Activated T-cell treated with anti-CD3 and anti-CD28 coated beads, Interleukin-2, amount 50 U/mL, for 24 hours (primary cell): Measurements from ENCODE around the gene FHAD1.

Source experiments
- DNase-seq: peaks from one replicate; pipeline ENCODE4 v3.0.0-alpha.2; 2020
- H3K27ac Mint-ChIP-seq: 2 replicates; pipeline ENCODE4 v1.8.0; 2020; ENCODE audit warnings: mild to moderate bottlenecking, mixed read lengths
- H3K27me3 Mint-ChIP-seq: 2 replicates; pipeline ENCODE4 v1.8.0; 2020; ENCODE audit warnings: mixed read lengths
- H3K36me3 Mint-ChIP-seq: 2 replicates; pipeline ENCODE4 v1.8.0; 2020; ENCODE audit warnings: low read depth, mixed read lengths
- H3K4me1 Mint-ChIP-seq: 2 replicates; pipeline ENCODE4 v1.8.0; 2020; ENCODE audit warnings: low read depth, mixed read lengths
- H3K4me3 Mint-ChIP-seq: 2 replicates; pipeline ENCODE4 v1.8.0; 2020; ENCODE audit warnings: mild to moderate bottlenecking, moderate library complexity, mixed read lengths
- H3K9me3 Mint-ChIP-seq: 2 replicates; pipeline ENCODE4 v1.8.0; 2020; ENCODE audit warnings: mixed read lengths

The FHAD1 gene

GRCh38 chr1:15272009-15272781 lies 25.2 kb downstream of the FHAD1 start:
- DNase-seq, result peak; percentile 47
- no peak overlapping the region for H3K27ac Mint-ChIP-seq
- H3K36me3 Mint-ChIP-seq, result no peaks in the 10 kb centered on the region
- peaks cover 40% of the 10 kb centered on the region for H3K27me3 Mint-ChIP-seq
- H3K4me1 Mint-ChIP-seq, result peaks cover 4% of the 10 kb centered on the region
- no peaks in the 10 kb centered on the region for H3K9me3 Mint-ChIP-seq
- H3K4me3 Mint-ChIP-seq, result no peak overlapping the region

DNA sequence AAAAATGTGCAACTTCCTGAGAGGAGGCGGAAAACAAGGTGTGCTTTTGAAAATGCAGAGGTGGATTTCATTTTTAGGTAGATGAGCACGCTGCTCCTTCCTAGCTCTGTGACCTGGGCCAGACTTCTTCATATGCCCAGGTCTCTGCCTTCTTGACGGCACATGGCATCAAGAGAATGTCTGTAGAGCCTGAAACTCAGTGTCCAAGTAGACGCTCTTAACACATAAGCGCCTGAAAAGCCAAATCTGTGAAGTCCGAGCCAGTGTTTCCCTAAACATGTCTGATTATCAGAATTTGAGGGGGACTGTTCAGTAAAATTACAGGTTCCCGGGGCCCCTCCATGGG lies 25.7 kb downstream of the FHAD1 start:
- no peak for DNase-seq
- Mint-ChIP-seq H3K27me3 (peaks cover 41% of the 10 kb centered on the region), H3K27ac (no peak overlapping the region), H3K4me1 (peaks cover 4% of the 10 kb centered on the region), H3K4me3 (no peak overlapping the region), H3K36me3 (no peaks in the 10 kb centered on the region), H3K9me3 (no peaks in the 10 kb centered on the region)

GRCh38 chr1:15273274-15273673 lies 26.3 kb downstream of the FHAD1 start:
- peaks cover 45% of the 10 kb centered on the region for H3K27me3 Mint-ChIP-seq
- no peak overlapping the region for H3K27ac Mint-ChIP-seq
- peaks cover 4% of the 10 kb centered on the region for H3K4me1 Mint-ChIP-seq
- no peak overlapping the region for H3K4me3 Mint-ChIP-seq
- no peaks in the 10 kb centered on the region for H3K9me3 Mint-ChIP-seq
- H3K36me3 Mint-ChIP-seq, result no peaks in the 10 kb centered on the region
- DNase-seq, result no peak

GRCh38 chr1:15275921-15276683 lies 29.1 kb downstream of the FHAD1 start:
- no peak for DNase-seq
- peaks cover 4% of the 10 kb centered on the region for H3K4me1 Mint-ChIP-seq
- no peaks in the 10 kb centered on the region for H3K9me3 Mint-ChIP-seq
- no peak overlapping the region for H3K4me3 Mint-ChIP-seq
- no peak overlapping the region for H3K27ac Mint-ChIP-seq
- H3K36me3 Mint-ChIP-seq, result no peaks in the 10 kb centered on the region
- H3K27me3 Mint-ChIP-seq, result peaks cover 36% of the 10 kb centered on the region

DNA sequence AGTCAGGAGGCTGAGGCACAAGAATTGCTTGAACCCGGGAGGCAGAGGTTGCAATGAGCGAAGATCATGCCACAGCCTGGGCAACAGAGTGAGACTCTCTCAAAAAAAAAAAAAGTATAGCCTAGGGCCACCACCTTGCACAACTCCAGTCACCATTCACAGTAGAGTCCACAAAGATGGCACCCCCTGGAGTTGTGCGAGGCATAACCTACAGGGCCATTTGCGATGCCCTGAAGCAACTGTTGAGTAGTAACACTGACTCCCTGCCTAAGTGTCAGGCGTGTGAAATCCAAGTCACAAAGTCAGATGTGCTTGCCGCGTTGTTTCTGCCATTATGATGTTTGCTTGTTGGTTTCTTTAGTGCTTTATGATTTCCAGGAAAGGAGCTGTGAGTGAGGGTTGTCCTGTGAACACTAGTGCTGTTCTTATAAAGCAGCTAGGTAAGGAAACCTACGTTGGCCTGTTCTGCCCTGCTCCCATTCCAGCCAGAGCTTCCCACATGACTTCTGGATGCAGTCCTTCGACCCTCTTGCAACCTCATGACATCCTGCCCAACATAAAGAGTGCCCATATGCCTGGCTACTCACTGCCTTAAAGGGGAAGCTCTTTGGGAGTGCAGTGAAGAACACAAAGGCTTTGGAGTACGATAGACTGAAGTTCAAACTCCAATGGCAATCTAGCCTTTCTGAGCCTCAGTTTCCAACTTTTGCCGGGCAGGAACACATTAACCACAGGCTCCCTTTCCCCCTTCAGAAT lies 29.8 kb downstream of the FHAD1 start:
- H3K27ac Mint-ChIP-seq, result no peak overlapping the region
- no peaks in the 10 kb centered on the region for H3K36me3 Mint-ChIP-seq
- no peak for DNase-seq
- H3K9me3 Mint-ChIP-seq, result no peaks in the 10 kb centered on the region
- H3K4me1 Mint-ChIP-seq, result peaks cover 4% of the 10 kb centered on the region
- H3K4me3 Mint-ChIP-seq, result no peak overlapping the region
- H3K27me3 Mint-ChIP-seq, result peaks cover 33% of the 10 kb centered on the region

DNA sequence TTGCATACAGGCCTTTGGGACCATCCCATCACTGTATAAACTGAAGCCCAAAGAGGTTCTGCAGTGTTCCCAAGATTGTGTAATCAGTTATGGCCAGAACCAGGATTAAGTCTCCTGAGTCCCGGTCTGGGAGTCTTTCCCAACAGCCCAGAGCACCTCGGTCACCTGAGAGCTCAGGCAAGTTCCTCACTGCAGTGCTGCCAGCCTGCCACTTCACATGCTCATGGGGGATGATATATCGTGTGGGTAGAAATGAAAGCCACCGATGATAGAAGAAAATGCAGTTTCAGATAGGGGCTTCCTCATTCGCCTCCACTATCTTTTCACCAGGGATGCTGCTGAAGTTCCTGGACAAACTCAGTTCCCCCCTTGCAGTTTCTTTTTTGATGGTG lies 30.4 kb downstream of the FHAD1 start:
- H3K27me3 Mint-ChIP-seq, result peaks cover 28% of the 10 kb centered on the region
- H3K36me3 Mint-ChIP-seq, result no peaks in the 10 kb centered on the region
- H3K4me1 Mint-ChIP-seq, result peaks cover 3% of the 10 kb centered on the region
- no peak overlapping the region for H3K27ac Mint-ChIP-seq
- no peak overlapping the region for H3K4me3 Mint-ChIP-seq
- no peak for DNase-seq
- H3K9me3 Mint-ChIP-seq, result no peaks in the 10 kb centered on the region

DNA sequence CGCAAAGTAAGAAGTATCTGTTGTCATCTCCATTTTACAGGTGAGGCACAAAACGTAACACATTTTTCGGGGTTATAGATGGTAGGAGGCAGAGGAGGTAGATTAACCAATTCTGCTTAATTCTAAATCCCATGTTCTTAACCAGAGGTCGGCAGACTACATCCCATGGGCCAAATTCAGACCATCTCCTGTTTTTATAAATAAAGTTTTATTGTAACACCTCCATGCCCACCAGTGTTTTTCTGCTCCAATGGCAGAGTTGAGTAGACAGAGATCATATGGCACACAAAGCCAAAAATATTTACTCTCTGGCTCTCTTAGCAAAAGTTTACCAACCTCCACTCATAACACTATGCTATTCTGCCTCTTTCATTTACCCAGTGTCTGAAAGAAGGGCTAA lies 30.9 kb downstream of the FHAD1 start:
- H3K36me3 Mint-ChIP-seq, result no peaks in the 10 kb centered on the region

DNA sequence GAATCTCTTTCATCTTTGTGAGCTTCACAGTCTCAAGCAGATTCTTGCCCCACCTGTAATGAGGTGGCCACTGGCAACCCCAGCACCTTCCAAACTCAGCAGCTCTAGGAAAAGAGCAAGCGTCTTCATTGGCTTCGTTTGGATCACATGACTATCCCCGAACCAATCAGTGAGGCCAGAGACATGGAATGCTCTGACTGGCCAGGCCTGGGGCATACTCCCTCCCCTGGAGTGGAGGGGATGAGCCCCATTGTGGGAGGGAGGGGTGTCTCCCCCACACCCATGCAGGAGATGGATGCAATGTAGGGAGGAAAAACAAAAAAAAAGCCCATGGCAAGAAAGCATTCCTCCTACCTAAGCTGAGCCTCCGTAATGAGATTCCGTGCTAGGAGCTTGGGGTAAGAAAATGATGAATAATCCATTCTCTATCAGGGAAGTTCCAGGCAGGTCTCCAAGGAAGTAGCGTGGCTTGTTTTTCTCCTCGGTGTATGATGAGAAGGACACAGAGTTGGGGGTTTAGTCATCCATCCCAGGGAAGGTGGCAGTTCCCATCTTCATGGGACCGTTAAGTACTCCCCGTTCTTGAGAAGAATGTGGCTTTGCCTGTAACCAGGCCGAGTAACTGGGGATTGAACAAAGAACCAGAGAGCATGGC lies 32.7 kb downstream of the FHAD1 start:
- Mint-ChIP-seq H3K27ac (no peak overlapping the region), H3K4me3 (no peak overlapping the region), H3K9me3 (no peaks in the 10 kb centered on the region), H3K4me1 (no peaks in the 10 kb centered on the region), H3K36me3 (no peaks in the 10 kb centered on the region), H3K27me3 (peaks cover 24% of the 10 kb centered on the region)
- no peak for DNase-seq

More for the DNA sequence above, 30.9 kb downstream of the FHAD1 start:
- Mint-ChIP-seq H3K9me3 (no peaks in the 10 kb centered on the region), H3K27me3 (peaks cover 27% of the 10 kb centered on the region), H3K27ac (no peak overlapping the region), H3K4me3 (no peak overlapping the region), H3K4me1 (no peaks in the 10 kb centered on the region)
- DNase-seq, result no peak

DNA sequence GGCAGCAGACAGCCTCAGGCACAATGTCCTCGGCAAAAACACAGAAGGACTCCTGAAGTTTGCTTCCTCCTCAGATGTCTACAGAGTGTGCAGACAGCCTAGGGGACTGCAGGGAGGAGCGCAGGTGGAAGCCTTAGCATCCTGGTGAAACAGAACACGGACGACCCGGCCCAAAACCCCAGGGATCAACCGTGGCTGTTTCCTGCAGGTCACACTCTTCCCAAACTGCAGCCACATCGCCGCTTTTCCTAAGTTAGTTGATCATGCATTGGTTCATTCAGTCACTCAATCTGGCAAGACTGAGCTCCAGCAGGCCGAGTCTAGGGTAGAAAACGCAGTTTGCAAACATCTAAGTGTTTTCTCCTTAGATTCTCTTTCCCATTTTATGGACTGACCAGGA lies 33.4 kb downstream of the FHAD1 start:
- no peak for DNase-seq
- no peaks in the 10 kb centered on the region for H3K36me3 Mint-ChIP-seq
- no peaks in the 10 kb centered on the region for H3K4me1 Mint-ChIP-seq
- H3K4me3 Mint-ChIP-seq, result no peak overlapping the region
- peaks cover 24% of the 10 kb centered on the region for H3K27me3 Mint-ChIP-seq
- H3K27ac Mint-ChIP-seq, result no peak overlapping the region
- no peaks in the 10 kb centered on the region for H3K9me3 Mint-ChIP-seq

GRCh38 chr1:15282038-15282437 lies 35.0 kb downstream of the FHAD1 start:
- Mint-ChIP-seq H3K4me3 (no peak overlapping the region), H3K27me3 (peaks cover 30% of the 10 kb centered on the region), H3K36me3 (no peaks in the 10 kb centered on the region), H3K9me3 (no peaks in the 10 kb centered on the region), H3K27ac (no peak overlapping the region), H3K4me1 (no peaks in the 10 kb centered on the region)
- no peak for DNase-seq

GRCh38 chr1:15282810-15283474 lies 35.9 kb downstream of the FHAD1 start:
- Mint-ChIP-seq H3K36me3 (no peaks in the 10 kb centered on the region), H3K4me1 (no peaks in the 10 kb centered on the region), H3K27ac (no peak overlapping the region), H3K9me3 (no peaks in the 10 kb centered on the region), H3K27me3 (peaks cover 37% of the 10 kb centered on the region), H3K4me3 (no peak overlapping the region)
- no peak for DNase-seq

DNA sequence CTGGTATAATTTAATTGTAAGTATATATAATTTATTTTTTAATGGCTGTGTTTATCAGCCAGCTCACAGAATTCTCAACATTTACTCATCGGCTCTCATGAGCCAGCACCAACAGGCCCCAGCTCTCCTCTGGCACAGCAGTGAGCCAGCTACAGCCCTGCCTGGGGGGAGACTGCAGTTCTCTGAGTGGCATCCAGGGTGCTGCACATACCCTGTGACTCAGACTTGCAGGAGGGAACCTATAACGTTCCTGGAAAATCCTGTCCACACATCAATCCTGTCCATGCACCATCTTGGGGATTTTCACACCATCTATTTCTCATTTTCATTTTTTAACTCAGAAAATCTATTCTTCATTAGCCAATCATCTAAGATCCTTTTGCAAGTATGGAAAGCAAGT lies 36.5 kb downstream of the FHAD1 start:
- DNase-seq, result no peak
- Mint-ChIP-seq H3K4me3 (no peak overlapping the region), H3K9me3 (no peaks in the 10 kb centered on the region), H3K4me1 (no peaks in the 10 kb centered on the region), H3K36me3 (no peaks in the 10 kb centered on the region), H3K27ac (no peak overlapping the region), H3K27me3 (peaks cover 39% of the 10 kb centered on the region)

- no peaks in the 10 kb centered on the region for H3K9me3 Mint-ChIP-seq
- no peak overlapping the region for H3K4me3 Mint-ChIP-seq
- no peak for DNase-seq
- H3K4me1 Mint-ChIP-seq, result peaks cover 12% of the 10 kb centered on the region
- H3K27ac Mint-ChIP-seq, result no peak overlapping the region
- H3K36me3 Mint-ChIP-seq, result no peaks in the 10 kb centered on the region
- peaks cover 33% of the 10 kb centered on the region for H3K27me3 Mint-ChIP-seq
Measured at GRCh38 chr1:15286452-15286851, 39.4 kb downstream of the FHAD1 start.
